Left hindlimb (tissue), 1 donor: ENCODE results near the gene CLEC2B.
A peak's percentile ranks its signal among the peaks of the same experiment; 100 is the strongest.

Experiments
- DNase-seq: peaks from one replicate; pipeline ENCODE4 v3.0.0-alpha.2; 2018

Gene CLEC2B

DNA sequence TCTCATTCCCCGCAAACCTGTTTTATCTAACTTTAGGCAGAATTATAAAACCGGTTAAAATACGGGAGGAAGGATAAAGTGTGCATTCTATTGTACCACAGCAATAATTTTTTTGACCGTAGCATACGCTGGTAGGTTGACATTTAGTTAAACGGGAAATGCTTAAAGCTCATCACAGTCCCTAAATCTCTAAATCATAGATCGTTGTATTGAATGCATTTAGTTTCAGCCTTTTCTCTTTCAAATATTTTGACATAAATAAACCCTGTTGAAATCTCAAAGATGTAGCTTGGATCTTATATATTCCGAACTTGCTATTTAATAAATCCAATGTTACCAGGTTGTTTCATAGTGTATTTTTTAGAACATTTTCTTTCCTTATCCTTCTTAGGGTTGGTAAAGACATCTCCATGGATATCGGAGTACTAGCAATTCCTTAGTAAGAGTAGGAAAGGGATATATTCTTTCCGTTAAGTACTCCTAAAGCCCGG lies 798 bp downstream of the CLEC2B start:
- DNase-seq = no peak

DNA sequence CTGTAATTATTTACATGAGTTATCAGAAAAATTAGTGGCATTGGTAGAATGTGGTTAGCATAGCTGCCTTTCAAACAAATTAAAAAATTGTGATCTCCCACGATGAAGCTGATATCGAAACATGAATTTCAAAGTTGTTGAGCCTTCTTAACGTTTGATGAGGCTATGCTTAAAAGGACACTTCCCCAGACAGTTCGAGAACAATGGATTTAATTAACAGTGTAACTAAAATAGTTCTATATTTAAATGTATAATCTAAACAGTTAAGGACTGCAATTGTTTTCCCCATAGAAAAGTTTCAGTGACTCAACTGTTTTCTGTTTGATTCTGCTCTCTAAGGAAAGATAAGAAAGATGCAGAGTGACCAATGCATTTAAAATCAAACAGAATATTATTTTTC lies 1.6 kb downstream of the CLEC2B start:
- DNase-seq = no peak

DNA sequence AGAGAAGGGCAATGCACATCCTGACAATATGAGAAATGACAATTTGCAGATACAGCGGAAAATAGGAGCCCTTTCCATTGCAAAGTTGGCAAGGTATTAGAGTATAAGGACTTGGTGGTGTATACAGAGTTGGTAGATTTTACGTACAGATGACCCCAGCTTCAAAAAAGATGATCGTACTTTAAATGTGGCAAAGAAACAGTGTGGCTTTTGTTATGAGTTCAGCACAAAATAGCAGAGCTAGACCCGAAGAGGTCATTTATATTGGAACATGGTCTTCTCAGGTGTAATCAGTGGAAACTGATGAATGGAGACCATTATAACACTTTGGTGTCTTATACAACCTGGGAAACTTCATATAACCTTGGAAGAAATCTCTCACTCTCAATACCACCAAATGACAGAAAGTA lies 2.3 kb downstream of the CLEC2B start:
- DNase-seq = no peak

DNA sequence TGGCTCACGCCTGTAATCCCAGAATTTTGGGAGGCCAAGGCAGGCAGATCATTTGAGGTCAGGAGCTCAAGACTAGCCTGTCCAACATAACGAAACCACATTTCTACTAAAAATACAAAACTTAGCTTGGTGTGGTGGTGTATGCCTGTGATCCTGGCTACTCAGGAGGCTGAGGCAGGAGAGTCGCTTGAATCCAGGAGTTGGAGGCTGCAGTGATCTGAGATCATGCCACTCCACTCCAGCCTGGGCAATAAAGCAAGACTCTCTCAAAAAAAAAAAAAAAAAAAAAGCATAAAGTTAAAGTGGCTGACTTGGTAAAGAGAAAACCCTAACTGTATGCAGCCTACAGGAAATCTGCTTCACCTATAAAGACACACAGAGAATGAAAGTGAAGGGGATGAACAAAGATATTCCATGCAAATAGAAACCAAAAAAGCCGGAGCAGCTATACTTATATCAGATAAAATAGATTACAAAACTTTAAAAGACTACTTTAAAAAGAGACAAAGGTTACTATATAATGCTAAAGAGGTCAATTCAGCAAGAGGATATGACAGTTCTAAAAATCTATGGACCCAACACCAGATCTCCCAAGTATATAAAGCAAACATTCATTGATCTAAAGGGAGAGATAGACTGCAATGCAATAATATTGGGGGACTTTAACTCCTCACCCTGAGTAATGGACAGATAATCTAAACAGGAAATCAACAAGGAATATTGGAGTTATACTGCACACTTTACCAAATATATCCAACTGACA lies 4.1 kb downstream of the CLEC2B start:
- DNase-seq = no peak

DNA sequence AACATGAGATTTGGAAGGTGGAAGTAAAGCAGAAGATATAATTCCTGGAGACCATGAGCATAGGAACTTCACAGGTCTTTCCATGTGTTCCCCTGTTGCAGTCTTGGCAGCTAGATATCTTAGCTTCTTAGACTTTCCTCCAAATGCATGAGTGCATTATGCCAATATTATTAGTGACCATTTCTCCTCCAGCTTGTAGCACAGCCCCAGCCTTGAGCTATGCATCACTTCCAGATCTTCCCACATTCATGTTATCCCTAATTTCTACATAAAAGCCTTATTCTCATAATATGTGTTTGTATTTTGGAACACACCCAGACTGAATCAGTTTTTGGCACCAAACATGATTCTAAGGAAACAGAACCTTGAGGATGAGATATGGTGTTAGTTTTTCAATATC lies 11.0 kb downstream of the CLEC2B start:
- no peak for DNase-seq

DNA sequence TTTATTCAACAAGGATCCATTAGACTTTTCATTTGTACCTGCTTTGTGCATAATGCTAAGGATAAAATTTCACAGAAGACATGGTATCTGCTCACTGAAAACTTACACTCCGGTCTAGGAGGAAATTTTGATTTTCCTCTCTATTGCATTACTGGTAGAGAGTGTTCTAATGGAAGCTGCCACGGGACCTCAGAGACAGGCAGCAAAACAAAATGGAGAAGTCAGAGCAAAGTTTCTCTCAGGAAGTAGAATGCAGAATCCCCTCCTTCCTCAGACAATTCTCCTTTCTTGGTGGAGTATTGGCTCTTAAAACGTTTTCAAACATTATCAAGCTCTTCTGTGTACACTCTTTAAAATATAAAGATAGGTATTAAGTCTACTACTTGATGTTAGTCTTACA lies 12.3 kb downstream of the CLEC2B start:
- DNase-seq = no peak

DNA sequence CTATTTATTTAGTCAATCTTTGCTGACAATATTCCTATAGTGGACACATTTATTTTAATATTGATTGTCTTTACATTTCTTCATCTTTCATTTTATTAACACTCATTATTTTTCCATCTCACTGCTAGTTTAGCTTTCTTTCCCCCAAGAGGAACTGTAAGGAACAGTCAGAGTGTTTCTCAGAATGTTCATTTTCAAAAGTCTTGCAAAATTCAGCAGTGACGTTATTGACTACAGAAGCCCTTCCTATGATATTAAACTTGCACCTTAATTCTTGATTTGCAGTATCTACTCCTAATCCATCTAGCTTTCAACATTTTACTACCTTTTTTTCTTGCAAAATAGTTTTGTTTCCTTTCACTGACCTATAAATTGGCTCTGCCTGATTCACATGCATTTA lies 13.0 kb downstream of the CLEC2B start:
- DNase-seq = no peak

DNA sequence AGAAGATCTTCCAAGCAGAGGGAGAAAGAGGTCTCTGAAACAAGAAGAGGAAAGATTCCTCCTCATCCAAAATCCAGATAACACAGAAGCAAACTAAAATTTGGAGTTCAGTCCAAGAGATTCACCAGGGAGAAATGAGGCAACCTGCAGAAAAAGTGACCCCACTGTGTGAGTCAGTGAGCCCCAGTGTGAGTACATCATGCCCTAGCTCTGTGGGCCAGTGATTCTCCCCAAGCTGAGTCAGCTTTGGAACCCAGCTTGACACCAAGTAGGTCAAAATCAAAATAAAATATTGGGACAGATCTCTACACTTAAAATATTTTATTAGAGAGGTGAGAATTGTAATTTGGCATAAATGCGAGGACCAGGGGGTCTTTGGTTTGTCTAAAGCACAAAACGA lies 17.2 kb downstream of the CLEC2B start:
- no peak for DNase-seq

DNA sequence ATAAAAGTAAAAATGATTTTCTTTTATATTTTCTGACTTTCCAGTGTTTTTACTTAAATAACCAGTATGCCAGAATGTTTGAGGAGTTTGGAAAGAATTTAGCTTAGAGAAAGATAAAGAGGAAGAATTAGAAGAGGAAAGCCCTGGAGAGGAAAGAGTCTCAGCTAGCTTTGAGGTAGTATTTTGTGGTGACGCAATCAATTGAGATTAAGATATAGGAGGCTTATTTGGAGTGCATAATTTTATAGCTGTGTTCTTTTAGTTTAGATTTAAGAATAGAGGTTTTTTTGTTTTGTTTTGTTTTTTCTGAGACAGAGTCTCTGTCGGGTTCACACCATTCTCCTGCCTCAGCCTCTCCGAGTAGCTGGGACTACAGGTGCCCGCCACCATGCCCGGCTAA lies 18.1 kb downstream of the CLEC2B start:
- DNase-seq = no peak

DNA sequence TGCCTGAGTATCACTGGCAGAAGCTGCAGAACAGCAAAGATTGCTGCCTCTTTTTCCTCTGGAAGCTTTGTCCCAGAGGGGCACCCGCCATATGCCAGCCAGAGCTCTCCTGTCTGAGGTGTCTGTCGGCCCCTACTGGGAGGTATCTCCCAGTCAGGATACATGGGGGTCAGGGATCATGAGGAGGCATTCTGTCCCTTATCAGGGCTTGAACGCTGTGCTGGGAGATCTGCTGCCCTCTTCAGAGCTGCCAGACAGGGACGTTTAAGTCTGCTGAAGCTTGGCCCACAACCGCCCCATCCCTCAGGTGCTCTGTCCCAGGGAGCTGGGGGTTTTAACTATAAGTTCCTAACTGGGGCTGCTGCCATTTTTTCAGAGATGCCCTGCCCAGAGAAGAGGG lies 20.3 kb downstream of the CLEC2B start:
- no peak for DNase-seq

DNA sequence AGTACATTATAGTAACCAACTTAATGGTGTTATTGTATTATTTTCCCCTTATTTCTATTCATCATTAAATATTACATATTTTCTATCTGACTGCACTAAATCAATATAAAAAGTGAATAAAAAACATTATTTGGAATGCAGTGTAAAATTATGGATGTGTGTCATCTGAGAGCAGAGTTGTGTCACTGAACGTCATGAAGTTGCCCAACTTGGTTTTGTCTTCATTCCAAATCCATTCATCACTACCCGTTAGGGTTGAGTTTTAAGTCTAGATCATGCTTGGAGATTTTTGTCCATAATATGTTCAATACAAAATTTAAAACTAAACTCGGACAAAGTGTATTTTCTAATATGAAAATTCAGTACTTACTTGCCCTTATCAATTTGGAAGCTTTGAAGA lies 25.7 kb downstream of the CLEC2B start:
- DNase-seq = no peak

DNA sequence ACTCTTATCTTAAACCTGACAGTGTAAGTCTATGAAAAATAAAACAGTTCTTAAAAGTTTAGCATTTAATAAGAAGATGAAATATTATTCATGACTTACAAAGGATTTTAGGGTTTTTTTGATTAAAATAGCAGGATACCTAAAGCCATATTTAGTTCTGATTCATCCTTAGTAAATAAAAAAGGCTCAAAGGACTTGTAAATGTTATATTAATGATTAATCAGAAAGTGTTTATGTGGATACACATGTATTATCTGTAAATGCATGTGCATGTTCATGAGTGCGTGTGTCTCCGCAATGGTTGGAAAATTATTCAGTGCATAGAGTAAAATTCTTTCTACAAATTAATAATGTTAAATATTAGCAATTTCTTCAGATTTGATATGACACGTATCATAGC lies 37.4 kb downstream of the CLEC2B start:
- no peak for DNase-seq

DNA sequence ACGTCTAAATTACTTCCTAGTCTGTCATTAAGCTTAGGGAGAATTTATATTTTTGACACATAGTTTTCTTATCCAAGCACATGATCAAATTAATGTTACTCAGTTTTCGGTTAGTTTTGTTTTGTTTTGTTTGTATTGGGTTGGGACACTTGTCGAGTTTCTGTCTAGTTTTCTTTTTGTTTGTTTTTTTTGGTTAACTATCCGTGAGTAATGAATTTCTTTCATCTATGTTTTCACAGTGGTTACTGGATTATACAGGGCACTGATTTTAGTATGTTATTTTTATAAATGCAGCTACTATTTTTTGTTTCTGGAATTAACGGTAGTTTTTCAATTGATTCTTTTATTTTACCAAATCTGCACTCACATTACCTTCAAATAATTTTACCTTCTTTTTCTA lies 39.2 kb downstream of the CLEC2B start:
- DNase-seq = no peak

DNA sequence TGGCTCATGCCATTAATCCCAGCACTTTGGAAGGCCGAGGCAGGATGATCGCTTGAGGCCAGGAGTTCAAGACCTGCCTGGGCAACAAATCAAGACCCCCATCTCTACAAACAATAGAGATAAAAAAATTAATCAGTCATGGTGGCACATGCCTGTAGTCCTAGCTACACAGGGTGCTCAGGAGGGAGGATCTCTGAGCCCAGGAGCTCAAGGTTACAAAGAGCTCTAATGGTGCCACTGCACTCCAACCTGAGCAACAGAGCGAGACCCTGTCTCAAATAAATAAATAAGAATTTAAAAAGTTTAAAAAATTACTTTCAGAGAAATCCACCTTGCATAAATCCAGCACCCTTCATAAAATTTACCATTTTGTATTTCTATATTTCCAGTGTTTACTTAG lies 39.7 kb downstream of the CLEC2B start:
- no peak for DNase-seq

DNA sequence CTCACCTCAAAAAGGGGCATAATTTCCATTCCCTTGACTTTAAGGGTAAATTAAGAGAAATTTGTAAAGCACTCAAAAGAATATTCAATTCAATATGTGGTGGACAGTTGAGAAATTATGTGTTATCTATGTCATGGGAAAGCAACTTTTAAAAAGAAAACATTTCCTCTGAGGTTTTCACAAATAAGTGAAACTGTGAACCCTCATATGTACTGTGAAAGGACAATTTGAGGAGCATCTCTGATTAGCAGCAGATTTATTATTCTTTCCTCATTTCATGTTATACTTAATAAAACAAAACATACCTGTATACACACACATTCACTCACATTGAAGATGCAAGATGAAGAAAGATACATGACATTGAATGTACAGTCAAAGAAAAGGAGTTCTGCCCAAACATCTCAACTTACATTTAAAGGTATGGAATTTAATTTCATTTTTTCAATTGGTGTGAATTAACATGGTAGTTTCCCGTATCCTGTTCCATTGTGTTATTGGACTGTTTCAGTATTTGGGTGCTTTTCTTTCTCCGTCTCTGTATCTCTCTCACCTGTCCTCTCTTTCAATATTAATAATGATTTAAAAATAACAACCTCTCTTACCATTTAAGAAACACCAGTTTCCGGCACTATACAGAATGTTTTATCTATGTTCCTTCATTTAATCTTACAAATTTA lies 41.8 kb downstream of the CLEC2B start, which contains the start of gene KLRF1:
Gene KLRF1, plus strand, starts transcription at position 273 of the 680 bp plus-strand sequence. Its CDS starts 64 bp downstream, at position 337.
- DNase-seq = no peak

DNA sequence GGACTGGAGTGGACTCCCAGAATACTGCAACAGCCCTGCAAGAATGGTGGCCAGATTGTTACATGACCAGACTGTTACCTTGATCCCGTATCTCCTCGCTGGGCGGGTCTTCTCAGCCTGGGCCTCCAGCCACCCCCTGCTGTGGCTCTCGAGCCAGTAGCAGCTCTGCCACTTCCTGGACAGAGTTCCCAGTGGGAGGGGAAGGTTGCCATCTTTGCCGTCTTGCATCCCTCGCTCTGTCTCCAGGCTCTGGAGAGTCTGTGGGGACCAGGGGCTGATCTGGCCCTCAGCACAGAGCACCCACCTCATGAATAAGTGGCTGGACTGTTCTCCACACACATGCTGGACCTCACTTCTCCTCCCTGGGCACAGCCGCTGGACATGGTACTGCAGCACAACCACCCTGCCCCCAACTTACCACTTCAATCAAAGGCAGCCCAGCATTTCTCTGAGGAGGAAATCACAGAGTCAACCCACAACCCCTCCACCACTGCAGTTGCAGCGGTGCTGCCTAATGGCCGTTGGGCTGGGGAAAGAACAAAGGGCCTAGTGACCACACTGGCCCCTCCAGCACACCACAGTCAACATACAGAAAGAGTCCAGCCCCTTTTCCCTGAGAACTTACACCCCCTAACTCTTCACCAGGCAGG lies 48.7 kb downstream of the CLEC2B start:
- no peak for DNase-seq

DNA sequence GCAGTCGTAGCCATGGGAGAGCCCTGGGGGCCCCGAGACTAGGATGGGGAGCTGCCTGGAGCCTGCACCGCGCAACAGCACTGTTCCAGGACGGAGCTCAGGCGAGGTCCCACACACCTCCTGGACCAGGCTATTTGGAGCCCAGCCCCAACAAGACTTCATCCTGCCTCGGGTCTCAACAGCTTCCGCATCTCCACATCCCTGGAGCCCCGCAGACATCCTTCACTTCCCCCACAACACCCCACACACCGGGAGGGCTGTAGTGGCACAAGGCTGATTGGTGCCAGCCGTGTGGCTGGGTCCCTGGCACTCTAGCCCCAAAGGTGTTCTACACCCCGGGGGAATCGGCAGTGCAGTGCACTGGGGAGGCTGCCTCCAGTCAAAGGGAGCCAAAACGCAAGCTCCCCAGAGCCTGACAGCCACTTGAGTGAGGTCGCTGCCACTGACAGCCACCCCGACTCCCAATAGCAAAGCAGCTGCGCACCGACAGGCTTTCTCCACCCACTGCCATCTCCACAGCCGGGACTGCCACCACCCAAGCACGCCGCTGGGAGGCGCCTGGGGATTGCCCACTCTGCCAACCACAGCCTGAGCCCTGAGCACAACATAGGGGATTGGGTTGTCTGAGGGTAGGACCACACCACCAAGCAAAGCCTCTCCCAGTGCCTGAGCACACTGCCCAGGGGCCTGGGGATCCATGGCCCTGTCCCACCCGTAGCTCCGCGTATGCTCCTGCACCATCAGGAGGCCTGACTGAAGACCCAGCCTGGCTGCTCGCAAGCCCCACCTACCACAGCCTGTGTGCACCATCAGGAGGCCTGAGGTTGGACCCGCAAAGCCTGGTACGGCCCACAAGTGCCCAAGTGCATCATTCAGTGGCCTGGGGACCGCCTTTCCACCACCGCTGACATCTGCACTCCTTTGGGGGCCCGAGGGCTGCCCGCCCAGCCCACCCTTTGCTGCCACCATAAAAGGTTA lies 55.0 kb downstream of the CLEC2B start:
- DNase-seq = peak; percentile 59

DNA sequence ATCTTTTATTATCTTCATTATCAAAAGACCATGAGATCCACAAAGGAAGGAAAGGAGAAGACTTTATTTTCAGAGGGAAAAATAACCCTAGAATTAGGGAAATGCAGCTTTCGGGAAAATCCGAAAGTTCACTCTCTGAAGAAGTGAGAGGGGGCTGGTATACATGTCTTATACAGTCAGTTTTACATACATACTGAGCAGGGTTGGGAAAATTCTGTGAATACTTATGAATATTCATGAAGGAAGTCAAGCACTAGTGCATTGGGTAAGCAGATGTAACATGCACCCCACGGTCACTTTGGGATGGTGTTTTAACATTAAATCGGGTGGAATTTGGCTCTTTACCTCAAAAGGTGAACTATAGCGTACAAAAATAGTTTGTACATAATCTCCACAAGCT lies 57.5 kb downstream of the CLEC2B start:
- no peak for DNase-seq

DNA sequence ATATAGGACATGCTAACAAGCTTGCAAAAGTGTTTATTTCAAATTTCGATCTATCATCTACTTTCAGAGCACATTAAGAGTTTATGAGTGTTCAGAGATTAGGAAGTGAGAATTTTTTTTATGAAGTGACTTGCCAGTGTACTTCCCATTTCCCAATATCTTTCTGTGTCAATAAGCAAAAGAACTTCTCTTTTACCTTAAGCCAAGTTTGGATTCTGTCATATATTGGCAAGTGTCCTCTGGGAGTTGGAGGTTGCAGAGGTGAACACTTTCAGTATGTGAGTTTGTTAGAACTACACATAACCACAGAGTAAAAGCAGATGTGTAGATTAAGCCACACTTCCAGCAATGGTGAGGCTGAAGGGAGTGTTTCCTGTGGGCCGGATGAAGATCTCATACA lies 58.5 kb downstream of the CLEC2B start:
- DNase-seq = no peak

DNA sequence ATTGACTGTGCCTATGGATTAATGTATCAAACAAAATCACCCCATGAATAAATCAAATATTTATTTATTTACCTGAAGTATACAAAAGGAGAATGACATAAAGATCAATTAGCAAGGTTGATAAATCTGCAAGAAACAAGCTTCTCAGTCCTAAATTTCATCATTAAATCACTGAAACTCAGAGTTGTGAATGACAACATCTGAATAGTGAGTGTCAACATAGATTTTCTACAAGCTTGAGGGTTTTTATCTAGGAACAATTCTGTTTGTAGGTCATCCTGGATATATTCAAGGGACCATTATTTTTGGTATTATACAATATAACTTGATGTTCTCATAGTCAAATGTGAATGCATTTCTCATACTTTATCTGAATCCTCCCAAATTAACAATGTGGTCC lies 59.3 kb downstream of the CLEC2B start:
- DNase-seq = no peak

DNA sequence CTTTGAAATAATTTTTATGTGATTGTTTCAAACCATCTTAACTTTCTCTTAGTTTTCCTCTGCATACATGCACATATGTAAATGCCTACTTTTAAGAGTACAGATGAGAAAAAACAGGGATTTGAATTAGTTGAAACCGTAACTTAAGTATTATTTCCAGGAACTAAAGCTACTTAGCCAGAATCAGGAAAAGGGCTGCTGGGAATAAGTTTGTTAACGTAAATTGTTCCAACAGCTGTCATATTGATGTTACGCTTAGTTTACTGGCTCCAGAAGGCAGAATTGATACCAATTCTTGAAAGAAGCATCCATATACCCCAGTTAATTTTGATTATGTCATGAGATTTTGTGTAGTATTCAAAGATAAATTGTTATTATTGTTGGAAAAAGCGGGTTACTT lies 59.8 kb downstream of the CLEC2B start:
- no peak for DNase-seq

DNA sequence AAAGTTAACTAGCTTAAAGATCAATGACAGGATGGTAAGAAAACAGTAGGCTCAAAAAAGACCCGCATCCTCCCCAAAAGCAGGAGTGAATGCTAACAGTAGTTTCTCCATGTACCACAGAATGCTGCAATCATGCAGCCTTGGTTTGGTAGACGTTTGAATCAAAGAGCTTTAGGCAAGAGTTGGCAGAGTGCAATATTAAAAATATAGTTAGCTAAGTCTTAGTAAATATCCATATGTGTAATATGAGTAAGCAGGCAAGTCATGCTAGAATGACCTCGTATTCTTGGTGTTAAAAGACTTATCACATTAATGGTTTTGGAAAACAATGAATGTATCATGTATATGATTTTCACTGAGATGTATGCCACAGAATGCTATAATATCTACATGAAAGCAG lies 60.6 kb downstream of the CLEC2B start:
- no peak for DNase-seq

DNA sequence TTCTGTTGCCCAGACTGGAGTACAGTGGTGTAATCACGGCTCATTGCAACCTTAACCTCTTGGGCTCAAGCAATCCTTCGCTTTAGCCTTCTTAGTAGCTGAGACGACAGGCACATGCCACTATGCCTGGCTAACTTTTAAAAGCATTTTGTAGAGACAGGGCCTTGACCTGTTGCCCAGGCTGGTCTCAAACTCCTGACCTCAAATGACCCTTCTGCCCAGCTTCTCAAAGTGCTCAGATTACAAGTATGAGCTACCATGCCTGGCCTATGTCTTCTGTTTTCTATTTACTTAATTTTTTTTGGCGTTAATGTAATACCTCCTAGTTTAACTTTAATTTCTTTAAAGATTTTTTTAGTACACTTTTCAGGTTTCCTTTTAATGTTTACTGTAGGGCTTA lies 62.4 kb downstream of the CLEC2B start:
- no peak for DNase-seq
